ENCODE data around the gene TDRD10.
"Not testable (repeated sequence)": the region's sequence is repeated elsewhere in the genome, so short reads cannot be mapped to it uniquely, and the experiment has no call there.

TDRD10 gene

DNA sequence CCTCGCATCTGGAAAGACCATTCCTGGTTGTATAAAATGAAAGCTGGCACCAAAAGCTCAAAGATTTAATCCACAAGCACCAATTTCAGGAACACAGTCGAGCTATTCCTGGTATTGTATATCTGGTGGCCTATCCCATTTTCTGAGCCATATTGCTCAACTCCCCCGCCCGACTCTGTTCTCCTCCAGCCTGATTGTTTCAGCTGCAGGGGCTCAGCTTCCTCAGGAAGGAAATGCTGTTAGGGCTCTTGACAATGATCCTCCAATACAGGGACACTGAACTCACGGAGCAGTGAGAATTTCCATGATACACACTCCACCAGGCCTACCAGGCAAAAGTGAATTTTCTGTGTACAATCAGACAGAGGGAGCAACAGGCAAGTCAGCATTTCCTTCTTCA is 16.9 kb upstream of the TDRD10 start:
- H3K4me3 ChIP-seq (ENCODE audit: low read depth, low read length), result no peak overlapping the region
- TF ChIP-seq, protein P1, sequence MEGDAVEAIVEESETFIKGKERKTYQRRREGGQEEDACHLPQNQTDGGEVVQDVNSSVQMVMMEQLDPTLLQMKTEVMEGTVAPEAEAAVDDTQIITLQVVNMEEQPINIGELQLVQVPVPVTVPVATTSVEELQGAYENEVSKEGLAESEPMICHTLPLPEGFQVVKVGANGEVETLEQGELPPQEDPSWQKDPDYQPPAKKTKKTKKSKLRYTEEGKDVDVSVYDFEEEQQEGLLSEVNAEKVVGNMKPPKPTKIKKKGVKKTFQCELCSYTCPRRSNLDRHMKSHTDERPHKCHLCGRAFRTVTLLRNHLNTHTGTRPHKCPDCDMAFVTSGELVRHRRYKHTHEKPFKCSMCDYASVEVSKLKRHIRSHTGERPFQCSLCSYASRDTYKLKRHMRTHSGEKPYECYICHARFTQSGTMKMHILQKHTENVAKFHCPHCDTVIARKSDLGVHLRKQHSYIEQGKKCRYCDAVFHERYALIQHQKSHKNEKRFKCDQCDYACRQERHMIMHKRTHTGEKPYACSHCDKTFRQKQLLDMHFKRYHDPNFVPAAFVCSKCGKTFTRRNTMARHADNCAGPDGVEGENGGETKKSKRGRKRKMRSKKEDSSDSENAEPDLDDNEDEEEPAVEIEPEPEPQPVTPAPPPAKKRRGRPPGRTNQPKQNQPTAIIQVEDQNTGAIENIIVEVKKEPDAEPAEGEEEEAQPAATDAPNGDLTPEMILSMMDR (IDR thresholded peaks at IDR 0.05; ENCODE audit: insufficient read depth, low read length, missing control alignments), result no peak
- no peak for DNase-seq (ENCODE audit: low read depth, low spot score)
- ChIA-PET POLR2A (interaction anchor here (0.7 kb wide), 1 partner anchor 66 kb away, joined by 3 read pairs; no protein-coding TSS in a partner anchor), CTCF (interaction anchor here (1.0 to 7.1 kb wide), 4 partner anchors 63 to 600 kb away, joined by 3 to 118 read pairs (median 3); no protein-coding TSS in a partner anchor)

DNA sequence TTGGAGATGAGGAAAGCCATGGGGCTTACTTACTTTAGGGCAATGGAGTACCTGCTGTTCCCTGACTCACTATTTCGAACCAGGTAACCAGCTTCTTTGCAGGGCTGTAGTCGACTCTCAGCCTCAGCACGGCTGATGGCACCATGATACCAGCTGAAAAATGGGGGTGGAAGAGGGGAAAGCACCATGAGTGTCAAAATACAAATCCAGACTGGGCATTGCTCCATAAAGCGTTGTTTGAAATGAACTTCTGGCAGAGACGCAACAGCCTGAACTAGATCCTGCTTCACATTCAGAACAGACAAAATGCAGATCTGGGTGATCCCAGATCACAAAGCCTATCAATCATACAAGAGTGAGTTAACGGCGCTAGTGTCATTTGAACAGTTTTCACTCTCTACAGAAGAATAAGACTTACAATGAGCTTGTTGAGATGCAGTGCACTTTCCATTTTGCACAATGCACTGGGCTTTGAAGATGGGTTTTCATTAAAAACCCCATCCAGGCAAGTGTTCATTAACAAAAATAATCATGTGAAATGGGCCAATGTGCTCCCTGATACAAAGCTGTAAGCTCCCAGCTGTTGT is 16.0 kb upstream of the TDRD10 start:
- ChIA-PET CTCF (interaction anchor here (1.0 to 1.2 kb wide), 2 partner anchors 67 to 558 kb away, joined by 3 read pairs; no protein-coding TSS in a partner anchor), POLR2A (no interaction called here)
- TF ChIP-seq, protein P1 (IDR thresholded peaks at IDR 0.05; ENCODE audit: insufficient read depth, low read length, missing control alignments), result no peak
- H3K4me3 ChIP-seq (ENCODE audit: low read depth, low read length), result no peak overlapping the region
- no peak for DNase-seq (ENCODE audit: low read depth, low spot score)

GRCh38 chr1:154486756-154487155 is 15.3 kb upstream of the TDRD10 start:
- CTCF ChIA-PET, result interaction anchor here (1.0 kb wide), 1 partner anchor 12 kb away, joined by 3 read pairs; no protein-coding TSS in a partner anchor
- DNase-seq (ENCODE audit: low read depth, low spot score); POLR2A ChIA-PET; H3K4me3 ChIP-seq (ENCODE audit: low read depth, low read length): not testable (repeated sequence)

- no peak for DNase-seq (ENCODE audit: low read depth, low spot score)
- TF ChIP-seq, protein P1 (IDR thresholded peaks at IDR 0.05; ENCODE audit: insufficient read depth, low read length, missing control alignments), result no peak
- POLR2A ChIA-PET, result no interaction called here
- H3K4me3 ChIP-seq (ENCODE audit: low read depth, low read length), result no peak overlapping the region
- CTCF ChIA-PET, result interaction anchor here (1.4 to 5.1 kb wide), 3 partner anchors 9 to 58 kb away, joined by 3 to 42 read pairs (median 6); no protein-coding TSS in a partner anchor
Measured at GRCh38 chr1:154488922-154489321, 13.1 kb upstream of the TDRD10 start.

DNA sequence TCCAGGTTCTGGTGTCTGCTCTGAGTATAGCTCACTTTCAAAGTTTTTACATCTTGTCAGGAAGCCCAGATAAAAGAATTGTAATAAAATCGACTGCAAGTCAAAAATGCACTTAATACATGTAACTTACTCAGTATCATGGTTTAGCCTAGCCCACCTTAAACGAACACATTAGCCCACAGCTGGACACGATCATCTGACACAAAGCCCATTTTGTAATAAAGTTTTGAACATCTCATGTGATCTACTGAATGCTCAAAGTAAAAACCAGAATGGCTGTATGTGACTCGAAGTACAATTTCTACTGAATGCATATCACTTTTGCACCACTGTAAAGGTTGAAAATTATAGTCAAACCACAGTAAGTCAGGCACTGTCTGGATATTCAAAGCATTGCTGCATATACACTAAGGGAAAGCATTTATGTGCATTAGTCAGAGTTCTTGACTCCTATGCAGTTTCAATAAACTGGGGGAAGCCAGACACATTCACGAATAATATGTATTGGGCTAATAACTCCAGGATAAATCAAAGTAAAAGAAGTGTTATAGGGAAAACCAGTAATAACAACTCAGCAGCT is 12.2 kb upstream of the TDRD10 start:
- POLR2A ChIA-PET, result no interaction called here
- DNase-seq (ENCODE audit: low read depth, low spot score), result no peak
- CTCF ChIA-PET, result interaction anchor here (1.4 to 5.1 kb wide), 2 partner anchors 9 to 57 kb away, joined by 6 to 42 read pairs; no protein-coding TSS in a partner anchor
- H3K4me3 ChIP-seq (ENCODE audit: low read depth, low read length), result no peak overlapping the region
- TF ChIP-seq, protein P1 (IDR thresholded peaks at IDR 0.05; ENCODE audit: insufficient read depth, low read length, missing control alignments), result no peak

DNA sequence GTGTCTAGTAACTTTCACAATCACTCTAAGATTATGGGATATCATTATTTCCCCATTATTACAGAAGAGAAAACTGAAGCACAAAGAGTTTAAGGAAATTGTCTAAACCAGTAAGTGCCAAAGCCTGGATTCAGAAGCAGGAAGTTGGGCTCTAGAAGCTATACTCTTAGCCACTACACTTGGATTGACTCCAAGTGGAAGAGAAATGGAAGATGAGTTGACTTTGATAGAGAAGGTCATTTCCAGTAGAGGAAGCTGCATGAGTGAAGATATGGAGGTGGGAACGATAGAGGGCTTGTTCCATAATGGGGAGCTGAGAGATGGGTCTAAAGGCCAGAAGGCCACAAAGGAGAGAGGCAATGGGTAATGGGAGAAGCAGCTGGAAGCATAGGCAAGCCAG is 11.7 kb upstream of the TDRD10 start:
- POLR2A ChIA-PET, result no interaction called here
- TF ChIP-seq, protein P1 (IDR thresholded peaks at IDR 0.05; ENCODE audit: insufficient read depth, low read length, missing control alignments), result no peak
- CTCF ChIA-PET, result interaction anchor here (1.0 to 5.1 kb wide), 3 partner anchors 10 to 56 kb away, joined by 3 to 42 read pairs (median 6); no protein-coding TSS in a partner anchor
- H3K4me3 ChIP-seq (ENCODE audit: low read depth, low read length), result no peak overlapping the region
- no peak for DNase-seq (ENCODE audit: low read depth, low spot score)
